ENCODE results near the gene TSC2.

TSC2 gene

GRCh38 chr16:2074071-2074470 is 26.3 kb downstream of the TSC2 start:
- no peak for DNase-seq

- DNase-seq, result no peak
Observed at GRCh38 chr16:2075631-2076030, 27.8 kb downstream of the TSC2 start.

- no peak for DNase-seq
Observed at GRCh38 chr16:2076072-2076865, 28.5 kb downstream of the TSC2 start.

GRCh38 chr16:2077016-2077415 is 29.2 kb downstream of the TSC2 start:
- DNase-seq, result no peak

GRCh38 chr16:2077696-2078095 is 29.9 kb downstream of the TSC2 start:
- no peak for DNase-seq

GRCh38 chr16:2078096-2078495 is 30.3 kb downstream of the TSC2 start:
- no peak for DNase-seq

GRCh38 chr16:2078691-2079090 is 30.9 kb downstream of the TSC2 start:
- DNase-seq, result no peak

GRCh38 chr16:2079311-2079800 is 31.6 kb downstream of the TSC2 start:
- no peak for DNase-seq

GRCh38 chr16:2079991-2080390 is 32.2 kb downstream of the TSC2 start:
- no peak for DNase-seq

GRCh38 chr16:2081201-2082084 is 33.7 kb downstream of the TSC2 start:
- no peak for DNase-seq

GRCh38 chr16:2082171-2082982 is 34.6 kb downstream of the TSC2 start:
- DNase-seq, result no peak

- no peak for DNase-seq
Observed at GRCh38 chr16:2082983-2083364, 35.2 kb downstream of the TSC2 start.

- DNase-seq, result no peak
Observed at GRCh38 chr16:2083409-2083808, 35.6 kb downstream of the TSC2 start.

GRCh38 chr16:2083876-2084780 is 36.3 kb downstream of the TSC2 start:
- DNase-seq, result no peak

GRCh38 chr16:2084895-2085625 is 37.3 kb downstream of the TSC2 start:
- DNase-seq, result no peak

- no peak for DNase-seq
Observed at GRCh38 chr16:2085669-2086068, 37.9 kb downstream of the TSC2 start.

- no peak for DNase-seq
Observed at GRCh38 chr16:2086106-2086742, 38.4 kb downstream of the TSC2 start.

GRCh38 chr16:2086812-2087747 is 39.3 kb downstream of the TSC2 start:
- no peak for DNase-seq
